CD14-positive monocyte (primary cell): Measurements from ENCODE around the gene OR4K13. TPM values are rescaled to one million over a fixed set of nuclear protein-coding genes. Genes with fewer than 3 reads are reported as not detected.

Experiments used
- DNase-seq, 3 donors: peaks; one replicate each; pipeline ENCODE4 v3.0.0-alpha.2; 2011 to 2022
- H2AFZ ChIP-seq: 2 replicates; pipeline ENCODE4 v1.6.0; 2012; ENCODE audit warnings: mild to moderate bottlenecking, low read depth, low read length, inconsistent platforms; ENCODE audit not compliant: insufficient read depth, poor library complexity, severe bottlenecking
- H3K27ac ChIP-seq, 2 donors: 1 replicate in 1 of 2; 2 replicates in 1 of 2; pipeline ENCODE4 v1.5.1; 2012 to 2013; ENCODE audit warnings: low read length in 2 of 2, control low read depth in 1 of 2, inconsistent platforms in 1 of 2, low read depth in 1 of 2, mild to moderate bottlenecking in 1 of 2
- H3K27me3 ChIP-seq, 2 donors: one replicate each; pipeline versions ENCODE4 v1.6.0 to v1.6.1; 2011 to 2013; ENCODE audit warnings: low read length in 2 of 2; ENCODE audit not compliant: control insufficient read depth in 2 of 2, insufficient read depth in 2 of 2
- H3K36me3 ChIP-seq, 2 donors: replicated peaks in 1 of 2; 1 replicate in 1 of 2; 2 replicates in 1 of 2; pipeline versions ENCODE4 v1.5.1 to v1.6.1; 2012 to 2013; ENCODE audit warnings: low read length in 2 of 2, control low read depth in 1 of 2, inconsistent platforms in 1 of 2, mild to moderate bottlenecking in 1 of 2; ENCODE audit not compliant: insufficient read depth in 2 of 2, control insufficient read depth in 1 of 2
- H3K4me1 ChIP-seq, 2 donors: 1 replicate in 1 of 2; 2 replicates in 1 of 2; pipeline versions ENCODE4 v1.5.1 to v1.6.1; 2012 to 2013; ENCODE audit warnings: low read length in 2 of 2, control low read depth in 1 of 2, inconsistent platforms in 1 of 2, mild to moderate bottlenecking in 1 of 2, moderate library complexity in 1 of 2; ENCODE audit not compliant: insufficient read depth in 2 of 2, control insufficient read depth in 1 of 2
- H3K4me2 ChIP-seq: replicated peaks from 2 replicates; pipeline ENCODE3; 2012; ENCODE audit warnings: low read length, moderate library complexity, mild to moderate bottlenecking; ENCODE audit not compliant: poor library complexity, severe bottlenecking; ENCODE audit errors: extremely low read depth
- H3K4me3 ChIP-seq, 3 experiments: fragments of 200-600 bp in 1 of 3; sonication (generic) in 1 of 3; replicated peaks in 1 of 3; 1 replicate in 2 of 3; 2 replicates in 1 of 3; pipeline ENCODE4 v1.5.1; 2011 to 2013; ENCODE audit warnings: low read length in 3 of 3, mild to moderate bottlenecking in 3 of 3, control low read depth in 2 of 3, low read depth in 2 of 3, inconsistent platforms in 1 of 3, moderate library complexity in 1 of 3
- H3K79me2 ChIP-seq: 2 replicates; pipeline ENCODE4 v1.6.0; 2012; ENCODE audit warnings: mild to moderate bottlenecking, control low read depth, inconsistent platforms, low read length, moderate library complexity; ENCODE audit not compliant: insufficient read depth
- H3K9ac ChIP-seq: 2 replicates; pipeline ENCODE4 v1.6.0; 2017; ENCODE audit warnings: low read length, mild to moderate bottlenecking; ENCODE audit not compliant: insufficient read depth, poor library complexity, severe bottlenecking
- H3K9me3 ChIP-seq, 2 donors: replicated peaks in 1 of 2; 1 replicate in 1 of 2; 2 replicates in 1 of 2; pipeline versions ENCODE4 v1.5.1 to v1.6.1; 2012 to 2013; ENCODE audit warnings: low read length in 2 of 2, control low read depth in 1 of 2; ENCODE audit not compliant: control insufficient read depth in 1 of 2, insufficient read depth in 1 of 2
- H4K20me1 ChIP-seq: 2 replicates; pipeline ENCODE4 v1.6.0; 2012; ENCODE audit warnings: mild to moderate bottlenecking, low read length, control low read depth, moderate library complexity; ENCODE audit not compliant: insufficient read depth
- H3K27ac Mint-ChIP-seq, 7 donors: one replicate each; pipeline ENCODE4 v1.8.0; 2020; ENCODE audit warnings: mild to moderate bottlenecking in 7 of 7, mixed read lengths in 7 of 7, moderate library complexity in 6 of 7, inconsistent platforms in 2 of 7
- H3K27me3 Mint-ChIP-seq, 3 donors: one replicate each; pipeline ENCODE4 v1.8.0; 2021 to 2022; ENCODE audit warnings: low read depth in 3 of 3, mild to moderate bottlenecking in 3 of 3, mixed read lengths in 3 of 3, moderate library complexity in 3 of 3, inconsistent platforms in 1 of 3
- H3K36me3 Mint-ChIP-seq, 2 donors: one replicate each; pipeline ENCODE4 v1.8.0; 2020; ENCODE audit warnings: mixed read lengths in 2 of 2, inconsistent platforms in 1 of 2, mild to moderate bottlenecking in 1 of 2
- H3K4me1 Mint-ChIP-seq: one replicate; pipeline ENCODE4 v1.8.0; 2020; ENCODE audit warnings: mild to moderate bottlenecking, mixed read lengths
- H3K4me3 Mint-ChIP-seq, 2 donors: one replicate each; pipeline ENCODE4 v1.8.0; 2020; ENCODE audit warnings: mild to moderate bottlenecking in 2 of 2, mixed read lengths in 2 of 2, moderate library complexity in 1 of 2
- H3K9me3 Mint-ChIP-seq, 7 donors: one replicate each; pipeline ENCODE4 v1.8.0; 2020 to 2022; ENCODE audit warnings: mixed read lengths in 7 of 7, mild to moderate bottlenecking in 6 of 7, moderate library complexity in 6 of 7, inconsistent platforms in 2 of 7
- CTCF ChIP-seq: fragments of 200-600 bp; IDR thresholded peaks from one replicate; pipeline ENCODE4 v1.8.0; 2022; ENCODE audit warnings: antibody characterized with exemption, mild to moderate bottlenecking
- WGBS: methylation state at CpG from one replicate; pipeline ENCODE4 v1.1.5; 2013; ENCODE audit warnings: missing lambda C conversion rate; ENCODE audit not compliant: insufficient coverage; 5-methylcytosine and 5-hydroxymethylcytosine counted together
- intact Hi-C, 2 donors: fragments of 100-400 bp; cut with micrococcal nuclease; formaldehyde crosslinking; loops; one replicate each; pipeline versions ENCODE4 v1.15.0 to v1.15.1; 2023
- polyA plus RNA-seq, 3 donors: library from polyadenylated mRNA; depleted of rRNA in 1 of 3; unstranded in 2 of 3; stranded (reverse) in 1 of 3; fragments of 300-500 nt in 2 of 3; fragments of >200 nt in 1 of 3; fragmentation: Illumina TruSeq in 2 of 3; gene quantifications; 1 replicate in 2 of 3; 2 replicates in 1 of 3; pipeline ENCODE4 v1.2.3, GENCODE V29; 2012 to 2021

The OR4K13 gene
- polyA plus RNA-seq, 3 donors, result not detected

GRCh38 chr14:20019257-20019865, 16.5 kb downstream of the OR4K13 start, which contains the start of gene OR4K14:
Gene OR4K14, minus strand, starts transcription at chr14:20019307. Its CDS starts 4,114 bp downstream, at chr14:20015193.
- intact Hi-C loops, result no loop called here
- Mint-ChIP-seq H3K27ac (no peak within 1 kb of the TSS), H3K27me3 (peaks cover 0 to 2% (median 0%) of the 10 kb centered on the region in 3 donors), H3K36me3 (no peaks in the 10 kb centered on the region), H3K4me1 (no peaks in the 10 kb centered on the region), H3K4me3 (no peak within 1 kb of the TSS), H3K9me3 (peaks cover under 1 to 9% (median 4%) of the 10 kb centered on the region in 7 donors)
- Histone ChIP-seq H3K4me2 (no peak within 1 kb of the TSS), H3K4me3 (no peak within 1 kb of the TSS), H3K4me1 (no peaks in the 10 kb centered on the region), H3K36me3 (no peaks in the 10 kb centered on the region), H3K27me3 (no peaks in the 10 kb centered on the region), H4K20me1 (no peaks in the 10 kb centered on the region), H3K9me3 (peaks cover 6 to 8% of the 10 kb centered on the region in 2 donors), H3K79me2 (no peaks in the 10 kb centered on the region), H3K9ac (no peak within 1 kb of the TSS), H3K27ac (no peak within 1 kb of the TSS), H2AFZ (no peak within 1 kb of the TSS)
- no CpG with 5 or more reads among the region's 2 CpGs for WGBS
- no peak for DNase-seq
- TF ChIP-seq CTCF, result no peak

- Mint-ChIP-seq H3K27me3 (peaks cover 0 to 2% (median 1%) of the 10 kb centered on the region in 3 donors), H3K4me1 (peaks cover 3% of the 10 kb centered on the region), H3K27ac (no peak overlapping the region), H3K4me3 (no peak overlapping the region), H3K36me3 (no peaks in the 10 kb centered on the region), H3K9me3 (peaks cover 0 to 15% (median 7%) of the 10 kb centered on the region in 7 donors)
- DNase-seq, result no peak
- H3K79me2 ChIP-seq, result no peaks in the 10 kb centered on the region
- no peaks in the 10 kb centered on the region for H3K36me3 ChIP-seq
- no peak overlapping the region for H2AFZ ChIP-seq
- H4K20me1 ChIP-seq, result no peaks in the 10 kb centered on the region
- no peak for TF ChIP-seq CTCF
- H3K4me2 ChIP-seq, result no peak overlapping the region
- intact Hi-C loops, result no loop called here
- no peak overlapping the region for H3K27ac ChIP-seq
- no peaks in the 10 kb centered on the region for H3K4me1 ChIP-seq
- no peak overlapping the region for H3K4me3 ChIP-seq
- no peak overlapping the region for H3K9ac ChIP-seq
- H3K9me3 ChIP-seq, result peaks cover 0 to 2% of the 10 kb centered on the region in 2 donors
- no peaks in the 10 kb centered on the region for H3K27me3 ChIP-seq
Measured at GRCh38 chr14:20008156-20008555, 27.7 kb downstream of the OR4K13 start.
